NCI-H1930 (cell line): ENCODE results near the gene WEE1.
"Not testable (repeated sequence)": the region's sequence is repeated elsewhere in the genome, so short reads cannot be mapped to it uniquely, and the experiment has no call there.

Experiments used
- DNase-seq, 2 experiments: peaks; one replicate each; lab custom pipeline; 2025; lab: John Stamatoyannopoulos, UW

The WEE1 gene

GRCh38 chr11:9596926-9597464, 23.5 kb downstream of the WEE1 start:
- no peak for DNase-seq

- DNase-seq = no peak
Observed at GRCh38 chr11:9600166-9600565, 26.7 kb downstream of the WEE1 start.

- no peak for DNase-seq
Observed at GRCh38 chr11:9600644-9601036, 27.2 kb downstream of the WEE1 start.

GRCh38 chr11:9601037-9601875, 27.8 kb downstream of the WEE1 start:
- DNase-seq = no peak

- no peak for DNase-seq
Observed at GRCh38 chr11:9601876-9602199, 28.4 kb downstream of the WEE1 start.

GRCh38 chr11:9603214-9603613, 29.7 kb downstream of the WEE1 start:
- not testable (repeated sequence) for DNase-seq

- no peak for DNase-seq
Observed at GRCh38 chr11:9604134-9604533, 30.7 kb downstream of the WEE1 start.

GRCh38 chr11:9605742-9606141, 32.3 kb downstream of the WEE1 start:
- no peak for DNase-seq

- DNase-seq = no peak
Observed at GRCh38 chr11:9606809-9607510, 33.5 kb downstream of the WEE1 start.

- DNase-seq = no peak
Observed at GRCh38 chr11:9607511-9607899, 34.0 kb downstream of the WEE1 start.

- no peak for DNase-seq
Observed at GRCh38 chr11:9609002-9609759, 35.7 kb downstream of the WEE1 start.

- no peak for DNase-seq
Observed at GRCh38 chr11:9609841-9610240, 36.4 kb downstream of the WEE1 start.

- peak; percentile 90 to 94 for DNase-seq
Observed at GRCh38 chr11:9613118-9613829, 39.8 kb downstream of the WEE1 start.

- peak; percentile 70 to 79 for DNase-seq
Observed at GRCh38 chr11:9613830-9614762, 40.6 kb downstream of the WEE1 start.

- DNase-seq = no peak
Observed at GRCh38 chr11:9615031-9615451, 41.6 kb downstream of the WEE1 start.

- no peak for DNase-seq
Observed at GRCh38 chr11:9616042-9616675, 42.7 kb downstream of the WEE1 start.

- DNase-seq = no peak
Observed at GRCh38 chr11:9616858-9617257, 43.4 kb downstream of the WEE1 start.

- no peak for DNase-seq
Observed at GRCh38 chr11:9617940-9618339, 44.5 kb downstream of the WEE1 start.

GRCh38 chr11:9619004-9619403, 45.5 kb downstream of the WEE1 start:
- no peak for DNase-seq

GRCh38 chr11:9619971-9620370, 46.5 kb downstream of the WEE1 start:
- no peak for DNase-seq
